NCI-H187 treated with DMSO at 0.1 percent for 48 hours (cell line): ENCODE results near the gene HORMAD2.
"Not testable (repeated sequence)": the region's sequence is repeated elsewhere in the genome, so short reads cannot be mapped to it uniquely, and the experiment has no call there.

Experiments
- DNase-seq: peaks from one replicate; lab custom pipeline; 2025; lab: John Stamatoyannopoulos, UW

HORMAD2 gene

GRCh38 chr22:30210235-30210909 lies 130.1 kb downstream of the HORMAD2 start:
- no peak for DNase-seq

- DNase-seq, result no peak
Observed at GRCh38 chr22:30211124-30211820, 131.0 kb downstream of the HORMAD2 start.

- no peak for DNase-seq
Observed at GRCh38 chr22:30212363-30212995, 132.2 kb downstream of the HORMAD2 start.

- DNase-seq, result no peak
Observed at GRCh38 chr22:30212996-30213441, 132.8 kb downstream of the HORMAD2 start.

- no peak for DNase-seq
Observed at GRCh38 chr22:30214703-30215407, 134.6 kb downstream of the HORMAD2 start.

- DNase-seq, result not testable (repeated sequence)
Observed at GRCh38 chr22:30216272-30216671, 136.0 kb downstream of the HORMAD2 start.

GRCh38 chr22:30216710-30217109 lies 136.4 kb downstream of the HORMAD2 start:
- DNase-seq, result no peak

- DNase-seq, result no peak
Observed at GRCh38 chr22:30217698-30218560, 137.7 kb downstream of the HORMAD2 start.

- no peak for DNase-seq
Observed at GRCh38 chr22:30219049-30219654, 138.9 kb downstream of the HORMAD2 start.

- DNase-seq, result no peak
Observed at GRCh38 chr22:30219668-30220278, 139.5 kb downstream of the HORMAD2 start.

GRCh38 chr22:30220338-30221012 lies 140.2 kb downstream of the HORMAD2 start:
- DNase-seq, result no peak

GRCh38 chr22:30221121-30221992 lies 141.1 kb downstream of the HORMAD2 start:
- no peak for DNase-seq

GRCh38 chr22:30222321-30222720 lies 142.1 kb downstream of the HORMAD2 start:
- DNase-seq, result no peak

- DNase-seq, result no peak
Observed at GRCh38 chr22:30223303-30223702, 143.0 kb downstream of the HORMAD2 start.

GRCh38 chr22:30224161-30224857 lies 144.0 kb downstream of the HORMAD2 start:
- no peak for DNase-seq

- DNase-seq, result no peak
Observed at GRCh38 chr22:30225220-30225927, 145.1 kb downstream of the HORMAD2 start.

GRCh38 chr22:30226192-30226832 lies 146.0 kb downstream of the HORMAD2 start:
- no peak for DNase-seq
